H1 (cell line): Measurements from ENCODE around the gene SERINC1.

ENCODE experiments used
- CTCF ChIP-seq, 3 experiments: IDR thresholded peaks; 1 replicate in 2 of 3; 2 replicates in 1 of 3; pipeline versions ENCODE4 v1.5.1 to v1.6.1; 2011; ENCODE audit warnings: low read length in 3 of 3, mild to moderate bottlenecking in 3 of 3, inconsistent platforms in 2 of 3, low read depth in 1 of 3, moderate library complexity in 1 of 3; ENCODE audit not compliant: insufficient read depth in 1 of 3; ENCODE audit errors: control extremely low read depth in 1 of 3
- EGR1 ChIP-seq: IDR thresholded peaks from 2 replicates; pipeline ENCODE4 v1.6.1; 2011; ENCODE audit warnings: low read depth, low read length, borderline replicate concordance
- GABPA ChIP-seq: IDR thresholded peaks from 2 replicates; pipeline ENCODE4 v1.6.1; 2011; ENCODE audit warnings: mild to moderate bottlenecking, low read length, moderate library complexity, borderline replicate concordance; ENCODE audit not compliant: insufficient read depth
- JUN ChIP-seq: IDR thresholded peaks from 2 replicates; pipeline ENCODE4 v1.6.1; 2011; ENCODE audit warnings: low read depth, mild to moderate bottlenecking, improper control_type of control experiment, low read length
- PHF8 ChIP-seq: fragments of 200-600 bp; sonication (generic); conservative IDR thresholded peaks from 2 replicates; pipeline ENCODE4 v1.7.1; 2012; ENCODE audit warnings: low read depth, mild to moderate bottlenecking, inconsistent platforms, low read length, moderate library complexity
- POLR2A ChIP-seq, 2 experiments: IDR thresholded peaks; 1 replicate in 1 of 2; 2 replicates in 1 of 2; pipeline ENCODE4 v1.6.1; 2011; ENCODE audit warnings: low read depth in 2 of 2, low read length in 2 of 2, mild to moderate bottlenecking in 2 of 2; ENCODE audit errors: control extremely low read depth in 1 of 2
- RAD21 ChIP-seq, 2 experiments: IDR thresholded peaks in 1 of 2; conservative IDR thresholded peaks in 1 of 2; 2 replicates each; pipeline ENCODE4 v1.6.1; 2011; ENCODE audit warnings: low read depth in 2 of 2, low read length in 2 of 2, improper control_type of control experiment in 1 of 2, inconsistent platforms in 1 of 2, mild to moderate bottlenecking in 1 of 2, moderate library complexity in 1 of 2
- SIRT6 ChIP-seq: IDR thresholded peaks from one replicate; pipeline ENCODE4 v1.7.1; 2012; ENCODE audit warnings: low read length, inconsistent platforms
- TAF1 ChIP-seq: IDR thresholded peaks from 2 replicates; pipeline ENCODE4 v1.6.1; 2011; ENCODE audit warnings: mild to moderate bottlenecking, low read depth, low read length

- TF ChIP-seq GABPA (no peak), CTCF (IDR thresholded peaks at IDR 0.05; ENCODE audit: control extremely low read depth in 1 of 3, insufficient read depth in 1 of 3, low read depth in 1 of 3, low read length in 3 of 3) (no peak), POLR2A (IDR thresholded peaks at IDR 0.05; ENCODE audit: control extremely low read depth in 1 of 2, low read depth in 2 of 2, low read length in 2 of 2) (no peak), TAF1 (no peak), PHF8 (no peak), EGR1 (no peak), JUN (no peak), SIRT6 (no peak), RAD21 (IDR thresholded peaks at IDR 0.05 in 1 of 2, conservative IDR thresholded peaks at IDR 0.05 in 1 of 2; ENCODE audit: low read depth in 2 of 2, low read length in 2 of 2) (no peak)
Observed at GRCh38 chr6:122452509-122452908, 19.1 kb downstream of the SERINC1 start.
